ENCODE results near the gene OSBPL5. TPM values are rescaled to one million over a fixed set of nuclear protein-coding genes. Genes with fewer than 3 reads are reported as not detected.

OSBPL5 gene
- total RNA-seq, 1 experiment from 2014 or later = 6.4 TPM

DNA sequence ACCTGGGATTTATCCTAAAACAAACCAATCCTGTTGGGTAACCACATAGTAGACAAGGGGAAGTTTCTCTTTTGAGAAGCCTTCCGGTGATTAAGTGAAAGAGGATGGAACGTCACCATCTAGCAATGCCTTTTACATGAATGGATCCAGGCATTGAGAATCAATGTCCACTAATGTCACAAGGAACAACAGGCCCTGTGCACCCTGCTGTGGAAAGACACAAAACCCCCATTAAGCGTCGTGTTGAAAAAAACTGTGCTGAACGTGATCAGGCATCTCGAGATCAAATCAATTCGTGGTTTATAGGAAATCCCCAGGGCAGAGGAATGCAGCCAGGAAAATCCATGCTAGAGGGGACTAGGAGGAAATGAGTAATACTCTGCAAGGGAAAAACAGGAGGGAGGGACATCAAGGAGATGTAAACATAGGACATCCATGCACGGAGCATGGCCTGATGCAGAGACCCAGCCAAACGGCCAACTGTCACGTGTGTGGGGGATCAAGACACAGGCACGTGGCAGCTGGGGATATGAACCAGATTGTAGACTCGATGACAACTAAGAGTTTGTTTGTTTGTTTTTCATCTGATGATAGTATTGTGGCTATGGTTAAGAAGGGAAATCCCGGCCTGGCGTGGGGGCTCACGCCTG is 69.3 kb downstream of the OSBPL5 start:
- no peaks in the 10 kb centered on the region for H3K9me2 ChIP-seq (ENCODE audit: insufficient read depth)
- CTCF ChIA-PET = interaction anchor here (0.6 to 0.7 kb wide), 3 partner anchors 67 to 122 kb away, joined by 4 to 6 read pairs (median 4); no protein-coding TSS in a partner anchor
- H3K4me2 ChIP-seq = peak overlapping the region; percentile 72
- H3K27me3 ChIP-seq (ENCODE audit: insufficient read depth, low read depth) = no peaks in the 10 kb centered on the region
- peaks cover 18% of the 10 kb centered on the region for H3K4me1 ChIP-seq (replicated peaks; ENCODE audit: insufficient read depth)
- DNase-seq = peak in 1 of 2 experiments; percentile 60
- H3F3A ChIP-seq (ENCODE audit: insufficient read depth, low read depth) = peaks cover 7% of the 10 kb centered on the region; the same call in 1 of the 2 replicates
- no peaks in the 10 kb centered on the region for H3K9me3 ChIP-seq (ENCODE audit: insufficient read depth, low read depth)
- no peaks in the 10 kb centered on the region for H3K79me2 ChIP-seq (ENCODE audit: low read depth)
- no peaks in the 10 kb centered on the region for H4K20me1 ChIP-seq (ENCODE audit: insufficient read depth)
- POLR2A ChIA-PET (ENCODE audit: unreplicated experiment) = interaction anchor here (0.7 kb wide), 1 partner anchor 93 kb away, joined by 6 read pairs; no protein-coding TSS in a partner anchor
- BruUV-seq (replicated peaks) = no TSS peak
- TF ChIP-seq CTCF (conservative IDR thresholded peaks at IDR 0.05) = no peak
- no peak for TF ChIP-seq EZH2 (IDR thresholded peaks at IDR 0.05; ENCODE audit: low read depth)
- no peaks in the 10 kb centered on the region for H3K36me3 ChIP-seq (ENCODE audit: low read depth)
- peak overlapping the region; percentile 56 for H3K27ac ChIP-seq
- intact Hi-C loops (cut with micrococcal nuclease; ENCODE audit: unreplicated experiment) = no loop called here
- H2AFZ ChIP-seq = 0 out of 2 replicates have a peak overlapping the region, but pooled peaks have one; percentile 35
- H3K4me3 ChIP-seq = peak overlapping the region; percentile 38

DNA sequence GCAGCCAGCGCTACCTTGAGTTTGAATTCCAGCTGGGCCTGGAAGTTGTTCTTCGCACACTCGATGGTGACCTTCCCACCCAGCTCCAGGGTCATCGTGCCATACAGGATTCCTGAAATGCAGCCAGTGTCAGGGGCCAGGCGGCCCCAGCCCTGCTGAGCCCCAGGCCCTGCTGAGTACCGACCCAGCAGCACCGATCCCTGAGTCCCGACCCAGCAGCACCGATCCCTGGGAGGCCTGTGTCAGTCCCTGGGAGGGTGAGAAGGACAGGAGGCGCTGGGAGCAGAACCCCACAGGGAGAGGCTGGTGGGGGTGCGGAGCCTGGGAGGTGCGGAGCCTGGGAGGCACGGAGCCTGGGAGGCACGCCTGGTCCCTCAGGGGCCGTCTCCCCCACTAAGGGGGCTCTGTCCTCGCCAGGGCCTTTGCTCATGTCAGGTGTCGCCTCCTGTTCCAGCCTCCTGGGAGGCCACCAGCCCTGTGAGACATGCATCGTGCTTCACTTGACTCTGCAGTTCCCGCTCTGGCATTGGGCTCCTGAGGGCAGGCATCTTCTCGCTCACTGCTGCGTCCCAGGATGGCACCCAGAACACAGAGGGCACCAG is 70.8 kb downstream of the OSBPL5 start:
- TF ChIP-seq EZH2 (IDR thresholded peaks at IDR 0.05; ENCODE audit: low read depth) = no peak
- TF ChIP-seq CTCF (conservative IDR thresholded peaks at IDR 0.05) = no peak
- POLR2A ChIA-PET (ENCODE audit: unreplicated experiment) = no interaction called here
- no peak overlapping the region for H3K4me3 ChIP-seq
- H3K4me2 ChIP-seq = no peak overlapping the region
- no peaks in the 10 kb centered on the region for H4K20me1 ChIP-seq (ENCODE audit: insufficient read depth)
- no peaks in the 10 kb centered on the region for H3K9me2 ChIP-seq (ENCODE audit: insufficient read depth)
- H3K27me3 ChIP-seq (ENCODE audit: insufficient read depth, low read depth) = no peaks in the 10 kb centered on the region
- no peak for DNase-seq
- H3K27ac ChIP-seq = no peak overlapping the region
- peaks cover 18% of the 10 kb centered on the region for H3K4me1 ChIP-seq (replicated peaks; ENCODE audit: insufficient read depth)
- intact Hi-C loops (cut with micrococcal nuclease; ENCODE audit: unreplicated experiment) = loop anchor here (5.0 kb wide), 2 partner anchors 37 to 123 kb away; partner anchors contain the start of genes CARS1 and MRGPRG
- CTCF ChIA-PET = no interaction called here
- H3F3A ChIP-seq (ENCODE audit: insufficient read depth, low read depth) = peaks cover 7% of the 10 kb centered on the region; the same call in 1 of the 2 replicates
- no peaks in the 10 kb centered on the region for H3K79me2 ChIP-seq (ENCODE audit: low read depth)
- no peaks in the 10 kb centered on the region for H3K9me3 ChIP-seq (ENCODE audit: insufficient read depth, low read depth)
- BruUV-seq (replicated peaks) = no TSS peak
- H3K36me3 ChIP-seq (ENCODE audit: low read depth) = no peaks in the 10 kb centered on the region
- H2AFZ ChIP-seq = no peak overlapping the region

GRCh38 chr11:3093281-3094191 is 71.6 kb downstream of the OSBPL5 start:
- TF ChIP-seq EZH2 (IDR thresholded peaks at IDR 0.05; ENCODE audit: low read depth) (no peak), CTCF (conservative IDR thresholded peaks at IDR 0.05) (no peak)
- H3K27ac ChIP-seq = no peak overlapping the region
- no peak overlapping the region for H3K4me3 ChIP-seq
- ChIA-PET POLR2A (ENCODE audit: unreplicated experiment) (no interaction called here), CTCF (no interaction called here)
- BruUV-seq (replicated peaks) = no TSS peak
- peaks cover 7% of the 10 kb centered on the region; the same call in 1 of the 2 replicates for H3F3A ChIP-seq (ENCODE audit: insufficient read depth, low read depth)
- no peaks in the 10 kb centered on the region for H3K9me3 ChIP-seq (ENCODE audit: insufficient read depth, low read depth)
- H3K4me2 ChIP-seq = no peak overlapping the region
- DNase-seq = no peak
- H4K20me1 ChIP-seq (ENCODE audit: insufficient read depth) = no peaks in the 10 kb centered on the region
- H3K79me2 ChIP-seq (ENCODE audit: low read depth) = no peaks in the 10 kb centered on the region
- no peaks in the 10 kb centered on the region for H3K36me3 ChIP-seq (ENCODE audit: low read depth)
- intact Hi-C loops (cut with micrococcal nuclease; ENCODE audit: unreplicated experiment) = loop anchor here (5.0 kb wide), 2 partner anchors 36 to 124 kb away; partner anchors contain the start of genes CARS1 and MRGPRG
- H3K9me2 ChIP-seq (ENCODE audit: insufficient read depth) = no peaks in the 10 kb centered on the region
- H3K4me1 ChIP-seq (replicated peaks; ENCODE audit: insufficient read depth) = peaks cover 18% of the 10 kb centered on the region
- no peak overlapping the region for H2AFZ ChIP-seq
- H3K27me3 ChIP-seq (ENCODE audit: insufficient read depth, low read depth) = no peaks in the 10 kb centered on the region
